ENCODE data around the gene PIP4K2C.
A peak's percentile ranks its signal among the peaks of the same experiment; 100 is the strongest.

The PIP4K2C gene

GRCh38 chr12:57581802-57582201 is 9.2 kb upstream of the PIP4K2C start:
- no peaks in the 10 kb centered on the region for H3K79me2 ChIP-seq (ENCODE audit: low read length)
- no peak for DNase-seq
- H3F3A ChIP-seq (ENCODE audit: insufficient read depth, low read length): no peaks in the 10 kb centered on the region
- H3K4me1 ChIP-seq (ENCODE audit: low read length): no peaks in the 10 kb centered on the region
- no peak overlapping the region for H3K4me3 ChIP-seq (ENCODE audit: low read length)
- no peak overlapping the region for H2AFZ ChIP-seq (ENCODE audit: low read length)
- H4K20me1 ChIP-seq (ENCODE audit: insufficient read depth, low read length): no peaks in the 10 kb centered on the region
- H3K9me2 ChIP-seq (replicated peaks; ENCODE audit: insufficient read depth, low read length): no peaks in the 10 kb centered on the region
- H3K27ac ChIP-seq (ENCODE audit: low read length): no peak overlapping the region
- no peak for TF ChIP-seq EZH2phosphoT487 (IDR thresholded peaks at IDR 0.05; ENCODE audit: low read length)
- no peak for TF ChIP-seq EZH2 (optimal IDR thresholded peaks at IDR 0.05; ENCODE audit: low read depth, low read length)
- TF ChIP-seq, protein P1, sequence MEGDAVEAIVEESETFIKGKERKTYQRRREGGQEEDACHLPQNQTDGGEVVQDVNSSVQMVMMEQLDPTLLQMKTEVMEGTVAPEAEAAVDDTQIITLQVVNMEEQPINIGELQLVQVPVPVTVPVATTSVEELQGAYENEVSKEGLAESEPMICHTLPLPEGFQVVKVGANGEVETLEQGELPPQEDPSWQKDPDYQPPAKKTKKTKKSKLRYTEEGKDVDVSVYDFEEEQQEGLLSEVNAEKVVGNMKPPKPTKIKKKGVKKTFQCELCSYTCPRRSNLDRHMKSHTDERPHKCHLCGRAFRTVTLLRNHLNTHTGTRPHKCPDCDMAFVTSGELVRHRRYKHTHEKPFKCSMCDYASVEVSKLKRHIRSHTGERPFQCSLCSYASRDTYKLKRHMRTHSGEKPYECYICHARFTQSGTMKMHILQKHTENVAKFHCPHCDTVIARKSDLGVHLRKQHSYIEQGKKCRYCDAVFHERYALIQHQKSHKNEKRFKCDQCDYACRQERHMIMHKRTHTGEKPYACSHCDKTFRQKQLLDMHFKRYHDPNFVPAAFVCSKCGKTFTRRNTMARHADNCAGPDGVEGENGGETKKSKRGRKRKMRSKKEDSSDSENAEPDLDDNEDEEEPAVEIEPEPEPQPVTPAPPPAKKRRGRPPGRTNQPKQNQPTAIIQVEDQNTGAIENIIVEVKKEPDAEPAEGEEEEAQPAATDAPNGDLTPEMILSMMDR (IDR thresholded peaks at IDR 0.05; ENCODE audit: low read length): no peak
- H3K27me3 ChIP-seq (replicated peaks; ENCODE audit: insufficient read depth, low read length): peaks cover 17% of the 10 kb centered on the region; the same call in 1 of the 2 replicates
- H3K36me3 ChIP-seq (replicated peaks; ENCODE audit: insufficient read depth, low read length): no peaks in the 10 kb centered on the region
- H3K4me2 ChIP-seq (ENCODE audit: low read depth, low read length): no peak overlapping the region
- no peak overlapping the region for H3K9ac ChIP-seq (ENCODE audit: low read length)
- no peaks in the 10 kb centered on the region for H3K9me3 ChIP-seq (replicated peaks; ENCODE audit: insufficient read depth, low read length)

DNA sequence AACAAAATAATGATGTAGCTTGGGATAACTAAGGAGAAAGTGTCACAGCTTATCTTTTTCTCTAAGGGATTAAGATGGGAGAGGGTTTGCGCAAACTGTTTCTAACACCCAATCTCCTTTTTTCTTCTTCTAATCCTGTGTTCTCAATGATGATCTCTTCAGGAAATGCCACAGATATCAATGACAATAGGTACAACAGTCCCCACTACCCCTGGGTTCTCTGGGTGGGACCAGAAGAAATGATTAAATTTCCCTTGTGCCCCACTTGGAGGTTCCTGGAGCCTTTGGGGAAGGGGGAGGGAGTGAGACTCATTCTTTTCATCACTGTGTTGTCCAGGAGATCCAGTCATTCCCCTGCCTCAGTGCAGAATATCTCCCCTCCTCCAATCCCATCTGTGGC is 8.6 kb upstream of the PIP4K2C start:
- Histone ChIP-seq H3F3A (ENCODE audit: insufficient read depth, low read length) (no peaks in the 10 kb centered on the region), H3K79me2 (ENCODE audit: low read length) (no peaks in the 10 kb centered on the region), H4K20me1 (ENCODE audit: insufficient read depth, low read length) (no peaks in the 10 kb centered on the region), H3K27me3 (replicated peaks; ENCODE audit: insufficient read depth, low read length) (peaks cover 22% of the 10 kb centered on the region; the same call in 1 of the 2 replicates), H3K4me1 (ENCODE audit: low read length) (no peaks in the 10 kb centered on the region), H3K9me2 (replicated peaks; ENCODE audit: insufficient read depth, low read length) (no peaks in the 10 kb centered on the region), H3K4me2 (ENCODE audit: low read depth, low read length) (no peak overlapping the region), H3K4me3 (ENCODE audit: low read length) (no peak overlapping the region), H3K9me3 (replicated peaks; ENCODE audit: insufficient read depth, low read length) (no peaks in the 10 kb centered on the region), H2AFZ (ENCODE audit: low read length) (no peak overlapping the region), H3K9ac (ENCODE audit: low read length) (no peak overlapping the region), H3K27ac (ENCODE audit: low read length) (no peak overlapping the region), H3K36me3 (replicated peaks; ENCODE audit: insufficient read depth, low read length) (no peaks in the 10 kb centered on the region)
- DNase-seq: no peak
- TF ChIP-seq, protein P1 (IDR thresholded peaks at IDR 0.05; ENCODE audit: low read length): no peak
- TF ChIP-seq EZH2phosphoT487 (IDR thresholded peaks at IDR 0.05; ENCODE audit: low read length) (no peak), EZH2 (optimal IDR thresholded peaks at IDR 0.05; ENCODE audit: low read depth, low read length) (no peak)

- Histone ChIP-seq H3K4me3 (ENCODE audit: low read length) (peak overlapping the region; percentile 13; the same call in 1 of the 2 replicates), H3K9me3 (replicated peaks; ENCODE audit: insufficient read depth, low read length) (no peaks in the 10 kb centered on the region), H3K79me2 (ENCODE audit: low read length) (no peaks in the 10 kb centered on the region), H3K9ac (ENCODE audit: low read length) (no peak overlapping the region), H3K27ac (ENCODE audit: low read length) (no peak overlapping the region), H2AFZ (ENCODE audit: low read length) (peak overlapping the region; percentile 44; the same call in 1 of the 2 replicates), H3K4me1 (ENCODE audit: low read length) (no peaks in the 10 kb centered on the region), H4K20me1 (ENCODE audit: insufficient read depth, low read length) (no peaks in the 10 kb centered on the region), H3K27me3 (replicated peaks; ENCODE audit: insufficient read depth, low read length) (peaks cover 29% of the 10 kb centered on the region), H3K36me3 (replicated peaks; ENCODE audit: insufficient read depth, low read length) (no peaks in the 10 kb centered on the region), H3K4me2 (ENCODE audit: low read depth, low read length) (peak overlapping the region; percentile 47), H3K9me2 (replicated peaks; ENCODE audit: insufficient read depth, low read length) (no peaks in the 10 kb centered on the region), H3F3A (ENCODE audit: insufficient read depth, low read length) (no peaks in the 10 kb centered on the region)
- no peak for TF ChIP-seq EZH2 (optimal IDR thresholded peaks at IDR 0.05; ENCODE audit: low read depth, low read length)
- TF ChIP-seq, protein P1 (IDR thresholded peaks at IDR 0.05; ENCODE audit: low read length): peak; percentile 97
- DNase-seq: peak; percentile 86
Measured at GRCh38 chr12:57583008-57583831, 7.8 kb upstream of the PIP4K2C start.

Measured in MM.1S (cell line).